Vagina (tissue), 2 donors: Measurements from ENCODE around the gene TBC1D24.

ENCODE experiments used
- CTCF ChIP-seq, 3 experiments: fragments of 450-650 bp in 2 of 3; fragments of 200-600 bp in 1 of 3; sonication (generic) in 1 of 3; IDR thresholded peaks; one replicate each; pipeline ENCODE4 v1.5.1; 2017 to 2019; ENCODE audit warnings: antibody characterized with exemption in 3 of 3, mild to moderate bottlenecking in 2 of 3, moderate library complexity in 2 of 3
- POLR2AphosphoS5 ChIP-seq, 2 donors: sonication (generic); formaldehyde crosslinking; IDR thresholded peaks; one replicate each; pipeline ENCODE4 v1.9.0; 2017; ENCODE audit warnings: antibody characterized with exemption in 2 of 2, mild to moderate bottlenecking in 2 of 2, low read depth in 1 of 2; ENCODE audit not compliant: insufficient read depth in 1 of 2

- TF ChIP-seq CTCF (IDR thresholded peaks at IDR 0.05) (no peak), POLR2AphosphoS5 (IDR thresholded peaks at IDR 0.05; ENCODE audit: insufficient read depth in 1 of 2, low read depth in 1 of 2) (no peak)
Observed at GRCh38 chr16:2439598-2439997, 35.3 kb upstream of the TBC1D24 start.
